H9 (cell line): ENCODE measurements around the gene GALNT9. TPM values are rescaled to one million over a fixed set of nuclear protein-coding genes. Genes with fewer than 3 reads are reported as not detected.

Experiments used
- DNase-seq: peaks from one replicate; pipeline ENCODE4 v3.0.0-alpha.2; 2017
- H2AFZ ChIP-seq: one replicate; pipeline ENCODE4 v1.6.1; 2013; ENCODE audit warnings: mild to moderate bottlenecking, low read length, control low read depth, moderate library complexity
- H2AK5ac ChIP-seq: 2 replicates; pipeline ENCODE4 v1.6.1; 2013; ENCODE audit warnings: low read length, control low read depth, mixed read lengths; ENCODE audit not compliant: insufficient read length
- H2BK120ac ChIP-seq: one replicate; pipeline ENCODE4 v1.6.1; 2013; ENCODE audit warnings: low read depth, mild to moderate bottlenecking, low read length, control low read depth, inconsistent platforms; ENCODE audit not compliant: poor library complexity, severe bottlenecking
- H2BK12ac ChIP-seq: 2 replicates; pipeline ENCODE4 v1.6.1; 2013; ENCODE audit warnings: low read length, control low read depth, mixed read lengths, low read depth; ENCODE audit not compliant: insufficient read length
- H2BK15ac ChIP-seq: 2 replicates; pipeline ENCODE4 v1.6.1; 2013; ENCODE audit warnings: low read depth, low read length, control low read depth
- H2BK20ac ChIP-seq: one replicate; pipeline ENCODE4 v1.6.1; 2013; ENCODE audit warnings: low read depth, mild to moderate bottlenecking, low read length, control low read depth, inconsistent platforms; ENCODE audit not compliant: poor library complexity, severe bottlenecking
- H2BK5ac ChIP-seq: 2 replicates; pipeline ENCODE4 v1.6.1; 2013; ENCODE audit warnings: low read length, control low read depth, mixed read lengths; ENCODE audit not compliant: insufficient read length
- H3K14ac ChIP-seq: 2 replicates; pipeline ENCODE4 v1.6.1; 2013; ENCODE audit warnings: low read length, control low read depth; ENCODE audit not compliant: insufficient read depth
- H3K18ac ChIP-seq: 2 replicates; pipeline ENCODE4 v1.6.1; 2013; ENCODE audit warnings: low read depth, mild to moderate bottlenecking, mixed read lengths, low read length, control low read depth; ENCODE audit not compliant: insufficient read length
- H3K23ac ChIP-seq: 2 replicates; pipeline ENCODE4 v1.6.1; 2013; ENCODE audit warnings: low read length, control low read depth, mixed read lengths, low read depth; ENCODE audit not compliant: insufficient read length
- H3K23me2 ChIP-seq: 2 replicates; pipeline ENCODE4 v1.6.1; 2013; ENCODE audit warnings: low read depth, mild to moderate bottlenecking, mixed read lengths, low read length, control low read depth; ENCODE audit not compliant: insufficient read length, poor library complexity, severe bottlenecking
- H3K27ac ChIP-seq: 2 replicates; pipeline ENCODE4 v1.5.1; 2013; ENCODE audit warnings: low read length, control low read depth, mixed read lengths, low read depth; ENCODE audit not compliant: insufficient read length
- H3K27me3 ChIP-seq: 2 replicates; pipeline ENCODE4 v1.6.1; 2013; ENCODE audit warnings: low read length, control low read depth, inconsistent platforms; ENCODE audit not compliant: insufficient read depth
- H3K4ac ChIP-seq: 2 replicates; pipeline ENCODE4 v1.6.1; 2013; ENCODE audit warnings: low read depth, mild to moderate bottlenecking, control low read depth, inconsistent platforms, low read length, moderate library complexity
- H3K4me1 ChIP-seq: 2 replicates; pipeline ENCODE4 v1.6.1; 2013; ENCODE audit warnings: low read length, control low read depth, inconsistent platforms; ENCODE audit not compliant: insufficient read depth
- H3K4me2 ChIP-seq: 2 replicates; pipeline ENCODE4 v1.6.1; 2013; ENCODE audit warnings: low read length, control low read depth, mixed read lengths; ENCODE audit not compliant: insufficient read length, insufficient read depth
- H3K56ac ChIP-seq: 2 replicates; pipeline ENCODE4 v1.6.1; 2013; ENCODE audit warnings: low read depth, mild to moderate bottlenecking, mixed read lengths, low read length, control low read depth; ENCODE audit not compliant: insufficient read length
- H3K79me1 ChIP-seq: 2 replicates; pipeline ENCODE4 v1.6.1; 2013; ENCODE audit warnings: low read depth, mild to moderate bottlenecking, moderate library complexity, low read length, control low read depth, inconsistent platforms; ENCODE audit not compliant: insufficient read depth, poor library complexity, severe bottlenecking
- H3K79me2 ChIP-seq: 2 replicates; pipeline ENCODE4 v1.6.1; 2013; ENCODE audit warnings: low read length, control low read depth, inconsistent platforms; ENCODE audit not compliant: insufficient read depth
- H3K9ac ChIP-seq: 2 replicates; pipeline ENCODE4 v1.6.1; 2013; ENCODE audit warnings: low read length, control low read depth, mixed read lengths; ENCODE audit not compliant: insufficient read length; ENCODE audit errors: extremely low read depth
- H3K9me3 ChIP-seq: one replicate; pipeline ENCODE4 v1.6.1; 2013; ENCODE audit warnings: low read depth, low read length, inconsistent platforms; ENCODE audit not compliant: control insufficient read depth
- H3T11ph ChIP-seq: one replicate; pipeline ENCODE4 v1.6.1; 2013; ENCODE audit warnings: mild to moderate bottlenecking, low read length, control low read depth, inconsistent platforms
- H4K20me1 ChIP-seq: one replicate; pipeline ENCODE4 v1.6.1; 2013; ENCODE audit not compliant: control insufficient read depth, insufficient read length, insufficient read depth
- H4K5ac ChIP-seq: 2 replicates; pipeline ENCODE4 v1.6.1; 2013; ENCODE audit warnings: low read depth, mild to moderate bottlenecking, mixed read lengths, low read length, control low read depth; ENCODE audit not compliant: insufficient read length
- H4K8ac ChIP-seq: replicated peaks from 2 replicates; pipeline ENCODE4 v1.6.1; 2013; ENCODE audit warnings: low read length, control low read depth, mixed read lengths, low read depth; ENCODE audit not compliant: insufficient read length
- H4K91ac ChIP-seq: 2 replicates; pipeline ENCODE4 v1.6.1; 2013; ENCODE audit warnings: low read depth, mild to moderate bottlenecking, moderate library complexity, mixed read lengths, low read length, control low read depth; ENCODE audit not compliant: insufficient read length
- H3K27ac Mint-ChIP-seq, 3 experiments: 2 replicates in 2 of 3; 3 replicates in 1 of 3; pipeline ENCODE4 v1.8.0; 2020 to 2021; ENCODE audit warnings: mixed read lengths in 3 of 3, mild to moderate bottlenecking in 1 of 3, moderate library complexity in 1 of 3
- H3K27me3 Mint-ChIP-seq: 2 replicates; pipeline ENCODE4 v1.8.0; 2021; ENCODE audit warnings: low read depth, mild to moderate bottlenecking, moderate library complexity, mixed read lengths
- H3K36me3 Mint-ChIP-seq, 3 experiments: 2 replicates in 2 of 3; 3 replicates in 1 of 3; pipeline ENCODE4 v1.8.0; 2020 to 2021; ENCODE audit warnings: low read depth in 3 of 3, mixed read lengths in 3 of 3; ENCODE audit not compliant: insufficient read depth in 1 of 3
- H3K4me1 Mint-ChIP-seq, 2 experiments: 2 replicates each; pipeline ENCODE4 v1.8.0; 2020; ENCODE audit warnings: mixed read lengths in 2 of 2
- H3K4me3 Mint-ChIP-seq, 2 experiments: 2 replicates in 1 of 2; 3 replicates in 1 of 2; pipeline ENCODE4 v1.8.0; 2020 to 2021; ENCODE audit warnings: mild to moderate bottlenecking in 2 of 2, mixed read lengths in 2 of 2, moderate library complexity in 1 of 2
- H3K9me3 Mint-ChIP-seq, 2 experiments: 2 replicates in 1 of 2; 3 replicates in 1 of 2; pipeline ENCODE4 v1.8.0; 2020; ENCODE audit warnings: mild to moderate bottlenecking in 2 of 2, mixed read lengths in 2 of 2, moderate library complexity in 1 of 2
- CTCF ChIP-seq: fragments of 200-600 bp; sonication (generic); conservative IDR thresholded peaks from 3 replicates; pipeline ENCODE4 v1.8.0; 2021; ENCODE audit warnings: antibody characterized with exemption, mild to moderate bottlenecking
- WGBS: extraction: QIAGEN DNeasy Blood & Tissue Kit; methylation state at CpG from one replicate; pipeline ENCODE4 v1.1.7; 2013; ENCODE audit warnings: missing lambda C conversion rate, low lambda C conversion rate, mixed read lengths; ENCODE audit not compliant: insufficient read length; ENCODE audit errors: extremely low coverage; 5-methylcytosine and 5-hydroxymethylcytosine counted together
- total RNA-seq: library from RNA; stranded (reverse); gene quantifications from 2 replicates; pipeline ENCODE4 v1.2.1, GENCODE V29; 2021

GALNT9 gene
- total RNA-seq, 1 experiment from 2014 or later, result 0.35 TPM

- Histone ChIP-seq H3K23ac (no peak overlapping the region), H2BK5ac (no peak overlapping the region), H4K5ac (no peak overlapping the region), H2AFZ (no peak overlapping the region), H2BK120ac (no peak overlapping the region), H3K9ac (no peak overlapping the region), H3K9me3 (no peaks in the 10 kb centered on the region), H3K23me2 (no peaks in the 10 kb centered on the region), H4K20me1 (no peaks in the 10 kb centered on the region), H3K4me1 (no peaks in the 10 kb centered on the region), H3K18ac (no peak overlapping the region), H4K8ac (no peak overlapping the region), H3T11ph (no peak overlapping the region), H3K4ac (no peak overlapping the region), H3K56ac (no peak overlapping the region), H2BK15ac (no peak overlapping the region), H3K79me2 (no peaks in the 10 kb centered on the region), H3K27ac (no peak overlapping the region), H3K27me3 (peaks cover 8% of the 10 kb centered on the region; the same call in 1 of the 2 replicates), H2AK5ac (no peak overlapping the region), H2BK20ac (no peak overlapping the region), H3K79me1 (no peaks in the 10 kb centered on the region), H2BK12ac (no peak overlapping the region), H4K91ac (no peak overlapping the region), H3K14ac (no peak overlapping the region), H3K4me2 (no peak overlapping the region)
- no peak for TF ChIP-seq CTCF
- Mint-ChIP-seq H3K27ac (no peak overlapping the region), H3K4me1 (no peaks in the 10 kb centered on the region; a peak in 1 of 4 replicates), H3K9me3 (peaks cover 2 to 4% of the 10 kb centered on the region in 2 experiments; a peak in 1 of 5 replicates), H3K36me3 (no peaks in the 10 kb centered on the region), H3K4me3 (no peak overlapping the region), H3K27me3 (peaks cover 89% of the 10 kb centered on the region)
- no CpG with 5 or more reads among the region's 33 CpGs for WGBS
- no peak for DNase-seq
These were observed 125.2 kb downstream of the GALNT9 start for GRCh38 chr12:132204063-132204792.
